HG02798 (cell line): ENCODE data around the gene ARHGEF17.

Experiments
- ATAC-seq: cut with Tn5 transposase; IDR thresholded peaks from one replicate; pipeline ENCODE4 v1.9.1; 2021; ENCODE audit warnings: mild to moderate bottlenecking; ENCODE audit not compliant: unreplicated experiment, poor library complexity

Gene ARHGEF17

GRCh38 chr11:73325036-73325981, 17.2 kb downstream of the ARHGEF17 start:
- peak; percentile 73 for ATAC-seq

GRCh38 chr11:73326929-73327811, 19.1 kb downstream of the ARHGEF17 start:
- ATAC-seq: peak; percentile 41

GRCh38 chr11:73327812-73328364, 19.8 kb downstream of the ARHGEF17 start:
- no peak for ATAC-seq

GRCh38 chr11:73330569-73331093, 22.6 kb downstream of the ARHGEF17 start:
- ATAC-seq: no peak

GRCh38 chr11:73331138-73331916, 23.3 kb downstream of the ARHGEF17 start:
- ATAC-seq: no peak

- ATAC-seq: no peak
Observed at GRCh38 chr11:73333173-73333572, 25.1 kb downstream of the ARHGEF17 start.

GRCh38 chr11:73333640-73334383, 25.7 kb downstream of the ARHGEF17 start:
- no peak for ATAC-seq

GRCh38 chr11:73334384-73335203, 26.5 kb downstream of the ARHGEF17 start:
- ATAC-seq: no peak

- ATAC-seq: no peak
Observed at GRCh38 chr11:73335204-73335923, 27.3 kb downstream of the ARHGEF17 start.

GRCh38 chr11:73337846-73338245, 29.8 kb downstream of the ARHGEF17 start:
- ATAC-seq: no peak

GRCh38 chr11:73338279-73338678, 30.2 kb downstream of the ARHGEF17 start:
- ATAC-seq: no peak

GRCh38 chr11:73340164-73340563, 32.1 kb downstream of the ARHGEF17 start:
- no peak for ATAC-seq

GRCh38 chr11:73342633-73343032, 34.6 kb downstream of the ARHGEF17 start:
- no peak for ATAC-seq

- ATAC-seq: no peak
Observed at GRCh38 chr11:73343076-73343873, 35.2 kb downstream of the ARHGEF17 start.

- no peak for ATAC-seq
Observed at GRCh38 chr11:73344191-73344607, 36.1 kb downstream of the ARHGEF17 start.

- no peak for ATAC-seq
Observed at GRCh38 chr11:73345481-73346160, 37.5 kb downstream of the ARHGEF17 start.
